Cardiac muscle cell (in vitro differentiated cells and primary cell): ENCODE measurements around the gene SELE. TPM values are rescaled to one million over a fixed set of nuclear protein-coding genes. Genes with fewer than 3 reads are reported as not detected.

Source experiments
- DNase-seq, 2 donors: peaks; one replicate each; pipeline versions ENCODE4 v3.0.0 to v3.0.0-alpha.2; 2010 to 2017; ENCODE audit warnings: low read depth in 1 of 2, low spot score in 1 of 2
- H3K27ac ChIP-seq: fragments of 200-600 bp; sonication (generic); 2 replicates; pipeline ENCODE4 v1.5.1; 2016
- H3K27me3 ChIP-seq: fragments of 200-600 bp; sonication (generic); 2 replicates; pipeline ENCODE4 v1.6.0; 2016; ENCODE audit warnings: control low read depth
- H3K36me3 ChIP-seq: fragments of 200-600 bp; sonication (generic); 2 replicates; pipeline ENCODE4 v1.5.1; 2016; ENCODE audit warnings: control low read depth
- H3K4me1 ChIP-seq: fragments of 200-600 bp; sonication (generic); 2 replicates; pipeline ENCODE4 v1.8.1; 2017; ENCODE audit warnings: low read depth, mild to moderate bottlenecking, mixed run types
- H3K4me3 ChIP-seq: fragments of 200-600 bp; sonication (generic); 2 replicates; pipeline ENCODE4 v1.5.1; 2016; ENCODE audit warnings: mild to moderate bottlenecking
- H3K9me3 ChIP-seq: fragments of 200-600 bp; sonication (generic); 2 replicates; pipeline ENCODE4 v1.5.1; 2017; ENCODE audit warnings: low read depth, mild to moderate bottlenecking, control low read depth
- polyA plus RNA-seq: library from polyadenylated mRNA; unstranded; fragments of >200 nt; fragmentation: Nextera tagmentation; extraction: Ambion mirVana; gene quantifications from 2 replicates; pipeline ENCODE4 v1.2.1, GENCODE V29; 2016
- total RNA-seq: library from RNA; depleted of rRNA; stranded (reverse); fragments of >200 nt; gene quantifications from 2 replicates; pipeline ENCODE4 v1.2.3, GENCODE V29; 2016
- TF ChIP-seq, protein P1 (sequence below): IDR thresholded peaks from 2 replicates; pipeline ENCODE4 v1.5.1; 2012; ENCODE audit warnings: low read depth, mild to moderate bottlenecking, low read length

The SELE gene
- total and polyA plus RNA-seq, 2 experiments from 2014 or later = not detected

DNA sequence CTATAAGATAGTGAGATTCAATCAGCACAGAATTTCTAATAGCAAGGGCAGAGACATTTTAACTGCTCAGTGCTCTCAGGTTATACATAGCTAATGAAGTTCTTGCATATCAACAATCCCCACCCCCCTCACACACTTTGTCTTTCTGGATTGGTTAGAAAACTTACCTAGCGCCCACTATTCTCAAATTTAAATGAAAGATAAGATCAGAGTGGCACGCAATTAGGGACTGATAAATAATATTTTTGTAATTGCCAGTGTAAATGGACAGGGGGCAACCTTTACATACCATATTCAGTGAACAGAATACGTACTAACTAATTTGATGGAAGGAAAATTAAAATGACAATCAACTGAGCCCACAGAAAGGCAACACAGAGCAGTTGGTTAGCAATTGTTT, 34.2 kb downstream of the SELE start:
- TF ChIP-seq, protein P1, sequence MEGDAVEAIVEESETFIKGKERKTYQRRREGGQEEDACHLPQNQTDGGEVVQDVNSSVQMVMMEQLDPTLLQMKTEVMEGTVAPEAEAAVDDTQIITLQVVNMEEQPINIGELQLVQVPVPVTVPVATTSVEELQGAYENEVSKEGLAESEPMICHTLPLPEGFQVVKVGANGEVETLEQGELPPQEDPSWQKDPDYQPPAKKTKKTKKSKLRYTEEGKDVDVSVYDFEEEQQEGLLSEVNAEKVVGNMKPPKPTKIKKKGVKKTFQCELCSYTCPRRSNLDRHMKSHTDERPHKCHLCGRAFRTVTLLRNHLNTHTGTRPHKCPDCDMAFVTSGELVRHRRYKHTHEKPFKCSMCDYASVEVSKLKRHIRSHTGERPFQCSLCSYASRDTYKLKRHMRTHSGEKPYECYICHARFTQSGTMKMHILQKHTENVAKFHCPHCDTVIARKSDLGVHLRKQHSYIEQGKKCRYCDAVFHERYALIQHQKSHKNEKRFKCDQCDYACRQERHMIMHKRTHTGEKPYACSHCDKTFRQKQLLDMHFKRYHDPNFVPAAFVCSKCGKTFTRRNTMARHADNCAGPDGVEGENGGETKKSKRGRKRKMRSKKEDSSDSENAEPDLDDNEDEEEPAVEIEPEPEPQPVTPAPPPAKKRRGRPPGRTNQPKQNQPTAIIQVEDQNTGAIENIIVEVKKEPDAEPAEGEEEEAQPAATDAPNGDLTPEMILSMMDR = no peak

DNA sequence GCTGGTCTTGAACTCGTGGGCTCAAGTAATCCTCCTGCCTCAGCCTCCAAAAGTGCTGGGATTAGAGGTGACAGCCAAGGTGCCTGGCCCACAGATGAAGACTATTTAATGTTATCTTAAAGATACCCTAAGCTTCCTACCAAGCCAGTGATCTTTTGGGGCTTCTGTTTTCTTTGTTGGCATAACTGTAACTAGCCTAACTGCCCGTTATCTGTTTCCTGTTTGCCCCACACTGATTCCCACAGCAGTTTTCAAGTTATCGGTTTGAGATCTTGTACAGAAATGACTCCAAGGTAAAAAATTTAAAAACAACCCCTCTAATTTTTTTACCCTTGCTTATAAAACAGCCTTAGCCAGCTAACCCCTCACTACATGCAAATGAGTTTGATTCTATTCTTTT, 34.9 kb downstream of the SELE start:
- Histone ChIP-seq H3K9me3 (no peaks in the 10 kb centered on the region), H3K27ac (no peak overlapping the region), H3K27me3 (peaks cover 21% of the 10 kb centered on the region), H3K36me3 (no peaks in the 10 kb centered on the region), H3K4me3 (no peak overlapping the region), H3K4me1 (no peaks in the 10 kb centered on the region)
- DNase-seq = no peak
- TF ChIP-seq, protein P1 = no peak

More for the DNA sequence above, 34.2 kb downstream of the SELE start:
- DNase-seq = no peak
- no peak overlapping the region for H3K4me3 ChIP-seq
- no peaks in the 10 kb centered on the region for H3K9me3 ChIP-seq
- H3K36me3 ChIP-seq = no peaks in the 10 kb centered on the region
- no peaks in the 10 kb centered on the region for H3K4me1 ChIP-seq
- H3K27me3 ChIP-seq = peaks cover 24% of the 10 kb centered on the region
- no peak overlapping the region for H3K27ac ChIP-seq

DNA sequence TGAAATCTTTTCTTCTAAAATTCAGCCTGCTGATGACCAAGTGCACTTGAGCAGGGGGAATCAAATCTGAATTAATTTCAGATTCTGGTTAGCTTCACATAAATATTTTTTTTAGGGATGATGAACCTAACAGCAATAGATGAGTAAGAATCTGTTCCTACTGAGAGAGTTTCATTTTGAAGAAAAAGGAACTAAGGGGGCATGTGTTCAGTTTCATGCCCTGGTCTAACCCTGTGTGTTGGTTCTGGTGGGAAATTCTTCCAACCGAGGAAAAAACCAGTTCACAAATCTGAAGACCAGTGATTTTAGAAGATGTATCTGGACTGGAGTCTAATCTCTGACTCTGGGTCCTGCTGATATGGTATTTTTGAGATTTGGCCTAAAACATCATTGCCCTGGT, 36.1 kb downstream of the SELE start:
- Histone ChIP-seq H3K9me3 (no peaks in the 10 kb centered on the region), H3K27ac (no peak overlapping the region), H3K4me3 (no peak overlapping the region), H3K36me3 (no peaks in the 10 kb centered on the region), H3K4me1 (no peaks in the 10 kb centered on the region), H3K27me3 (peaks cover 21% of the 10 kb centered on the region)
- TF ChIP-seq, protein P1 = no peak
- DNase-seq = no peak

DNA sequence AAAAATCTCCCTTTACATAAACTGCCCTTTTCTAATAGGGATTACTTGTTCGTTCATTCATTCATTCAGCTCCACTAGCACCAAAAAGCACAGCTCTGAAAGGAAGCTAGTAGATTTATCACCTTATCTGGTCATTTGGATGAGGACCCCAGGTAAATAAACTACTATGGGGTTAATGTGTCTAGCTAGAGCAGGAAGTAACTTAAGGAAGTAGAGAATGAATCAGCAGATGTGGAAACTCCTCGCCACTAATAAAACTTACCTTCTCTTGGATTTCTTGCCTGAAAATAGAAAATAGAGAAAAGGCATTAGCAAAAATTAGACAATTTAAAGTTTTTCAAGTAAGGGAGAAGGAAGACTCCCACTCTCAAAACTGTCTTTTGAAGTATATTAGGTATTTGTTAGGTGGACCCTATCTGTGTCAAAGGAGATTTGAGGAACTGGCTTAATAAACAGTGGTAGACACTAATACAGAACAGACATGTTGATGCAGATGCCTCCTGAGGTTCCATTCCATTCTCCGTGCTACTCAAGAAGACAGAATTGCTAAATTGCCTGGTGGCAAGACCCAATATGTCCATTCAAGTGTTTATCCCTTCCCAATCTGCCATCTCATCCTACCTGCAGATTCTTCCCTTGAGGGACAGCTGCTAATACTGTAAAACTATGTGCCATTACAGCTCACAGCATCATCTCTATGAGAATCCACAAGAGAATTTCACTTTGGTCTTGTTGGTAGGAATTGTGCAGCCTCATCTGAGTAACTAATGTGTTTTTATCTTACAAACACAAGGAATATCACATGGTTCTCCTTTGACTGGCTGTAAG, 37.4 kb downstream of the SELE start:
- Histone ChIP-seq H3K27me3 (peaks cover 21% of the 10 kb centered on the region), H3K4me3 (no peak overlapping the region), H3K9me3 (no peaks in the 10 kb centered on the region), H3K36me3 (no peaks in the 10 kb centered on the region), H3K4me1 (no peaks in the 10 kb centered on the region), H3K27ac (no peak overlapping the region)
- no peak for DNase-seq
- TF ChIP-seq, protein P1 = no peak

DNA sequence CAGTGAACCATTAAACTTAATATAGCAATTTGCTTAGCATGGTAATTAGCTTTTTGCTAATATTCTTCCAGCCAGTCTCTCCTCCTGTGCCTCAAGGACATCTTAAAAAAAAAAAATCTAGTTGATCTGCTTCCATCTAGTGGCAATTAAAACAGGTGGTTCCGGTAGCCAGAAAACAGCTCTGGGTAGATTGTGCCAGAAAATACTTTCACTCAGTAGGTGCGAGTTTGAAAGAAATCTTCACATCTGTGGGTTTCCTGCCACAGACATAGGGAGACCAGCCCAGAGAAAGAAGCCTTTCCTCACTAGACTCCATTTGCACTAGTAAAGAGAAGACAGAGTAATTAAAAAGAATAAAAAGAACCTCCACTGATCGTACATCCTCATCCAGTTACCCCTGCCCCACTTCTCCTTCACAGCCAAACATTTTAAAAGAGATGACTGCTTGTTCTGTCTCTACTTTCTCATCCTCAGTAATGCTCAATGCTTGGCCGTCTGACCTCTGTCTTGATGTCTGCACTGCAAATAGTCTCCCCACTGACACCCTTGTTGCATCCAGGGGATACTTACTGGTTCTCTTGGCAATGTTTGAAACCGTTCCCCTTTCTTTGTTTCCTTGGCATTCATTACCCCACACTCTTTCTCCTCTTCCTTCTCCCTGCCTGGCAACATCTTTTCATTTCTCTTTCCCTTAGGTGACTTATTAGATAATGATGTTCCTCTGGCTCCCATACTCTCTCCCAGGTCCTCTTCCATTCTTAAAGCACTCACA, 39.4 kb downstream of the SELE start:
- peaks cover 24% of the 10 kb centered on the region for H3K27me3 ChIP-seq
- no peak overlapping the region for H3K27ac ChIP-seq
- H3K36me3 ChIP-seq = no peaks in the 10 kb centered on the region
- H3K9me3 ChIP-seq = no peaks in the 10 kb centered on the region
- TF ChIP-seq, protein P1 = no peak
- no peaks in the 10 kb centered on the region for H3K4me1 ChIP-seq
- no peak overlapping the region for H3K4me3 ChIP-seq
- no peak for DNase-seq
